Measurements from ENCODE around the gene BSDC1.

GRCh38 chr1:32356478-32356877 lies 37.8 kb downstream of the BSDC1 start:
- TF ChIP-seq ZNF384 (IDR thresholded peaks at IDR 0.05) (no peak), FOXM1 (IDR thresholded peaks at IDR 0.05; ENCODE audit: borderline replicate concordance) (no peak), ELF4 (IDR thresholded peaks at IDR 0.05) (no peak)

Measured in HEK293T (cell line).